BJ (cell line): ENCODE data around the gene SMIM30. TPM values are rescaled to one million over a fixed set of nuclear protein-coding genes. Genes with fewer than 3 reads are reported as not detected.

Source experiments
- CTCF ChIA-PET: fragments of 350-600 bp; formaldehyde crosslinking; extraction: SDS; loops from one replicate; lab custom pipeline; 2021; ENCODE audit warnings: antibody characterized with exemption, inconsistent platforms; lab: Yijun Ruan, JAX
- POLR2A ChIA-PET: fragments of 300-600 bp; sonication (Branson Sonifier 250); formaldehyde crosslinking; extraction: SDS; loops from one replicate; lab custom pipeline; 2021; ENCODE audit warnings: antibody characterized with exemption; lab: Charles Lee
- DNase-seq: peaks from one replicate; pipeline ENCODE4 v3.0.0-alpha.2; 2011; ENCODE audit warnings: low read depth
- H3K27me3 ChIP-seq: 2 replicates; pipeline ENCODE4 v1.6.0; 2011; ENCODE audit warnings: low read length; ENCODE audit not compliant: control insufficient read depth, insufficient read depth
- H3K36me3 ChIP-seq: 2 replicates; pipeline ENCODE4 v1.5.1; 2011; ENCODE audit warnings: low read length; ENCODE audit not compliant: control insufficient read depth, insufficient read depth
- H3K4me3 ChIP-seq: 2 replicates; pipeline ENCODE4 v1.5.1; 2011; ENCODE audit warnings: low read depth, mild to moderate bottlenecking, control low read depth, low read length
- polyA plus RNA-seq: library from polyadenylated mRNA; depleted of rRNA; stranded (reverse); fragments of >200 nt; gene quantifications from 2 replicates; pipeline ENCODE4 v1.2.3, GENCODE V29; 2011
- TF ChIP-seq, protein P1 (sequence below): IDR thresholded peaks from 2 replicates; pipeline ENCODE4 v1.5.1; 2011; ENCODE audit warnings: low read depth, mild to moderate bottlenecking, control low read depth, inconsistent platforms, low read length, moderate library complexity; ENCODE audit not compliant: insufficient read depth

Gene SMIM30
- polyA plus RNA-seq, 1 experiment = 28.4 TPM

DNA sequence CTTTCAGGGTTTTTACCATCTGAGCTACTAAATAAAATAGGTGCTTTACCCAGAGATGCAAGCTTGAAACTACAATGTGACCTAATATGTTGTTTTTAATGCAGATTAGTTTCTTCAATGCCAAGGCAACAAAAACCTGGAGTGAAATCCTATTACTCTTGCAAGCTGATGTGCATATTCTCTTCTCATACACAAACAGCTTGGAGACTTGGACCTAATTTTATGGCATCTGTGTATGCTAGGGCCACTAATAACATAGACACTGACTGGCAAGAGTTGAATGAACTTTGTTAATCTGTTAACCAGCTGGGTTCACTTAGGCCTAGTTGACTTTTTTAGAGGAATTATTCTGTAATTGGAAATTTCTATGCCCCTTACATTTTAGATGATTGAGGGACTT, 23.4 kb upstream of the SMIM30 start:
- CTCF ChIA-PET = interaction anchor here (1.6 to 1.7 kb wide), 2 partner anchors 19 to 22 kb away, joined by 3 to 7 read pairs; no protein-coding TSS in a partner anchor
- POLR2A ChIA-PET = no interaction called here

DNA sequence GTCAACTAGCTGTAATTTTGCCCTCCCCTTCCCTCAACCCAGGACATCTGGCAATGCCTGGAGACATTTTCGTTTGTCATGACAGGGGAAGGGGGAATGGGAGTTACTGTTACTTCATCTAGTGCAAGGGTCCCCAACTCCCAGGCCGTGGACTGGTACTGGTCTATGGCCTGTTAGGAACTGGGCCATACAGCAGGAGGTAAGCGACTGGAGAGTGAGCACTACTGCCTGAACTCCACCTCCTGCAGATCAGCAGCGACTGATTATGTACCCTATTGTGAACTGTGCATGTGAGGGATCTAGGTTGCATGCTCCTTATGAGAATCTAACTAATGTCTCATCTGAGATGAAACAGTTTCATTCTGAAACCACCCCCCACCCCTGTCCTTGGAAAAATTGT, 22.6 kb upstream of the SMIM30 start:
- POLR2A ChIA-PET = no interaction called here
- no peaks in the 10 kb centered on the region for H3K27me3 ChIP-seq
- TF ChIP-seq, protein P1, sequence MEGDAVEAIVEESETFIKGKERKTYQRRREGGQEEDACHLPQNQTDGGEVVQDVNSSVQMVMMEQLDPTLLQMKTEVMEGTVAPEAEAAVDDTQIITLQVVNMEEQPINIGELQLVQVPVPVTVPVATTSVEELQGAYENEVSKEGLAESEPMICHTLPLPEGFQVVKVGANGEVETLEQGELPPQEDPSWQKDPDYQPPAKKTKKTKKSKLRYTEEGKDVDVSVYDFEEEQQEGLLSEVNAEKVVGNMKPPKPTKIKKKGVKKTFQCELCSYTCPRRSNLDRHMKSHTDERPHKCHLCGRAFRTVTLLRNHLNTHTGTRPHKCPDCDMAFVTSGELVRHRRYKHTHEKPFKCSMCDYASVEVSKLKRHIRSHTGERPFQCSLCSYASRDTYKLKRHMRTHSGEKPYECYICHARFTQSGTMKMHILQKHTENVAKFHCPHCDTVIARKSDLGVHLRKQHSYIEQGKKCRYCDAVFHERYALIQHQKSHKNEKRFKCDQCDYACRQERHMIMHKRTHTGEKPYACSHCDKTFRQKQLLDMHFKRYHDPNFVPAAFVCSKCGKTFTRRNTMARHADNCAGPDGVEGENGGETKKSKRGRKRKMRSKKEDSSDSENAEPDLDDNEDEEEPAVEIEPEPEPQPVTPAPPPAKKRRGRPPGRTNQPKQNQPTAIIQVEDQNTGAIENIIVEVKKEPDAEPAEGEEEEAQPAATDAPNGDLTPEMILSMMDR = no peak
- no peak for DNase-seq
- H3K4me3 ChIP-seq = no peak overlapping the region
- no peaks in the 10 kb centered on the region for H3K36me3 ChIP-seq
- CTCF ChIA-PET = no interaction called here

More for the DNA sequence above, 23.4 kb upstream of the SMIM30 start:
- H3K4me3 ChIP-seq = no peak overlapping the region
- no peaks in the 10 kb centered on the region for H3K36me3 ChIP-seq
- H3K27me3 ChIP-seq = no peaks in the 10 kb centered on the region
- TF ChIP-seq, protein P1 = no peak
- no peak for DNase-seq

DNA sequence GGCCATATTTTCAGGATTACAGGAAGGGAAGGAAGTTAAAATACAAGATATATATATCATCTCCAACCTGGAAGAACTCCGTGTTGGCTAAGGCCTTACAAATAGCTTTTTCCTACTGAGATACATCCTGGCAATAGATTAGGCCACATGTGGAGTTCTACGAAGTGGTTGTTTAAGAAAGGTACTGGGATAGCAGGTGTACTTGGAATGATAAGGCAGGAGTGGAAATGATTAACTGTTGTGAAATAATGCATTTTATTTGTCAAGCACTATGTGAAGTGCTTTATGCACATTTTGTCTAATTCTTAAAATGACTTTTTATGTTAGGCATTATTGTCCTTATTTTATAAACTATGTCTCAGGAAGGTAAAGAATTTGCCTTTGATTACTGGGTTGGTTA, 18.9 kb upstream of the SMIM30 start:
- Histone ChIP-seq H3K4me3 (no peak overlapping the region), H3K27me3 (no peaks in the 10 kb centered on the region), H3K36me3 (no peaks in the 10 kb centered on the region)
- DNase-seq = no peak
- POLR2A ChIA-PET = no interaction called here
- TF ChIP-seq, protein P1 = no peak
- CTCF ChIA-PET = interaction anchor here (1.2 kb wide), 1 partner anchor 22 kb away, joined by 3 read pairs; no protein-coding TSS in a partner anchor

DNA sequence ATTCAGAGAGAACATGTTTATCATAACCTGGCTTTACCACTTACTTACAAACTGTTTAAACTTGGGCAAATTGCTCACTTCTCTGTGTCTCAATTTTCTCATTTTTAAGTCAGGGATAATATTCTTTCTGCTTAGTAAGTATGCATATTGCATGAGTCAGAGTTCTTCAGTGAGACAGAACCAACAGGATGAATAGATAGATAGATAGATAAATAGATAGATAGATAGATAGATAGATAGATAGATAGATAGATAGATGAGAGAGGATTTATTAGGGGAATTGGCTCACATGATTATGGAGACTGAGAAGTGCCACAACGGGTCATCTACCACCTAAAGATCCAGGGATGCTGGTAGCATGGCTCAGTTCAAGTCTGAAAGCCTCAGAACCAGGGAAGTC, 15.7 kb upstream of the SMIM30 start:
- CTCF ChIA-PET = no interaction called here

DNA sequence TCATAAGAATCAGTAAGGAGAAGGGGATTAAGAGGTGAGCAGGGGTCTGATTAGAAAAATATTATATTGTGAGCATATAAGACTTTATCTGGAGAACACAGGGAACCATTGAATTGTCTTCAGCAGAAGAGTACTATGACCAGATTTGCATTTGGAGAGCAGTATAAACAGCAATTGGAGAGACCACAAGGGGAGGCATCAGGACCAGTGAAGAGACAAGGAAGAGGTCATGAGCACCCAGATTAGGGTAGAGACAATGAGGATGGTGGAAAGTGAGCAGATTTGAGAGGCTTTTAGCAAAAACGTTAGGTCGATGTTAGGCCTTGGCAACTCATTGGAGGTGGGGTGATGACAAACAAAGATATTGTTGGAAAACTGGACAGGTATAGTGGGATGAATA, 13.0 kb upstream of the SMIM30 start:
- TF ChIP-seq, protein P1 = no peak
- ChIA-PET CTCF (interaction anchor here (0.6 to 1.4 kb wide), 3 partner anchors 15 to 581 kb away, joined by 3 read pairs; no protein-coding TSS in a partner anchor), POLR2A (no interaction called here)
- DNase-seq = no peak
- no peaks in the 10 kb centered on the region for H3K36me3 ChIP-seq
- no peak overlapping the region for H3K4me3 ChIP-seq
- no peaks in the 10 kb centered on the region for H3K27me3 ChIP-seq

More for the DNA sequence above, 15.7 kb upstream of the SMIM30 start:
- Histone ChIP-seq H3K36me3 (no peaks in the 10 kb centered on the region), H3K4me3 (no peak overlapping the region), H3K27me3 (no peaks in the 10 kb centered on the region)
- POLR2A ChIA-PET = no interaction called here
- DNase-seq = no peak
- TF ChIP-seq, protein P1 = no peak
